ENCODE measurements around the gene AK4.

The AK4 gene

DNA sequence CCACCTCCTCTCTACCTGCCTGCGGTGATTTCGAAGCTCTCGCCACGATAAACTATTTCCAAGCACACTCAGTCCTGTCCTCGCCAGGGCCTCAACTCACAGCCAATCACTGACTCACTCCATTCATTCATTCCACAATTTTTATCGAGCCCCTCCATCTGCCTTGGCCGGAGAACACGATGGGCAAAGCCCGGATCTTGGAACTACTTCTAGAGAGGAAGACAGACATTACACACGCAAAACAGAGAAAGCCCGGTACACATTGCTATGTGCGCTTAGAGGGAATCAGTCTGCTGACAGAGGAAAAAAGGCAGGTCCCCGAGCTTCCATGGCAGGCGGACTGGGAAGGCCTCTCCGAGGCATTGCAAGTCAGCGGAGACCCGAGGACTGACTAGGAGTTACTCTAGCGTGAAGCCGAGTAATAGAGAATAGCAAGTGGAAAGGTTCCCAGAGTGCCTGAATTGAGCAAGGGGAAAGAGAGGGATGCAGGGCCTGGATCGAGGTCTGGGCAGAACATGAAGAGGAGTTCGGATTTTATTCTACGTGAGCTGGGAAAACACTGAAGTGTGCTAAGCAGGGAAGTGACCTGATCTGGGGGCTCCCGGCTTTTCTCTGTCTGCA is 107.1 kb downstream of the AK4 start:
- no peak for DNase-seq

DNA sequence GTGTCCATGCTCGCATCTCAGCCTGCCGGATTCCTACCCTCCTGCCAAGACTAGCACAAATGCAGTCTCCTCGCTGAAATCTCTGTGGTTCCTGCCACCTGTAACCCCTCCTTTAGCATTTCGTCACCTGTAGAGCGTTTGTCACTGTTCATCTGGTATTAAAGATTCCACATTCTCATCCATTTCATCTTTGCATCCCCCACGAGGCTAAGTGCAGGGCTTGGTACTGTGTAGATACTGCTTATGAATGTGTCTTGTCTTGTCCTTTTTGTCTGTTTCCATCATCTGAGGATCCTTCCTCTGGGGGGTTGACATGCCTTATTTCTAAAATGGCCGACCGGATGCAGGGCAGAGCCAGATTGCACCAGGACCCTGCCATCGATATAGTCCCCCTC is 107.7 kb downstream of the AK4 start:
- DNase-seq, result no peak

GRCh38 chr1:65256860-65257708 is 109.1 kb downstream of the AK4 start:
- no peak for DNase-seq

DNA sequence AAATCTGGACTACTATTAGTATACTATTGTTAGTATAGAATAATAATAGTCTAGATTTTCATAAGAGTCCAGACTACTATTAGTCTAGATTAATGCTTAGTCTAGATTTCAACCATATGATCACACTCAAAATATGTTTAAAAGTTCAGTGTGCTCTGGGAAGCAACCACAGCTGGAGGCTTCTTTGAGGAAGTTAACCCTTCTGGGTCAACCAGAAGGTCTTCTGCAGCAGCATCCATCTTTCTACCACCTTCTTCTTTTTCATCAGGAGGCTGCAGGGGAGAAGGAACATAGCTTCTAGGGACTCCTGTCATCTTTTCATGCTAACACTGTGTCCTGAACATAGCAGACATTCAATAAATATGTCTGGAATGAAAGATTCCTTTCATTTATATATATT is 110.1 kb downstream of the AK4 start:
- DNase-seq, result no peak

DNA sequence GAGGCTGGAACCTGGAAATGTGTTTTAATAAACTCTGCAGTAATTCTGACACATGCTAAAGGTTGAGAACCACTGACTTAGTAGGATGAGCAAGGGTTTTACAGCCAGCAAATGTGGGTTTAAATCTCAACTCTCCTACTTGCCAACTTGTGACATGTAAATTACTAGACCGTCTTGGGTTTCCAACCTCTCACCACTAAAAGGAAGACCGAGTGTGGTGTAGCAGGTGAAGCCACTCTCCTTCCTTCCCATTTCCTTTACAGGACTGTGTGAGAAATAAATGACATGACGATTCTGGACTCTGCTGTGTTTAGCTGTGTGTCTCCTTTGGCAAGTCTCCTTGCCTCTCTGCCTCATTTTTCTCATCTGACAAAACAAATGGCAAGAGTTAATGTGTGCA is 111.8 kb downstream of the AK4 start:
- no peak for DNase-seq

GRCh38 chr1:65260851-65261473 is 113.0 kb downstream of the AK4 start:
- DNase-seq, result no peak

- DNase-seq, result no peak
Observed at GRCh38 chr1:65263286-65263685, 115.3 kb downstream of the AK4 start.

- peak; percentile 52 for DNase-seq
Observed at GRCh38 chr1:65264197-65264929, 116.4 kb downstream of the AK4 start.

GRCh38 chr1:65265296-65265650 is 117.3 kb downstream of the AK4 start:
- no peak for DNase-seq

DNA sequence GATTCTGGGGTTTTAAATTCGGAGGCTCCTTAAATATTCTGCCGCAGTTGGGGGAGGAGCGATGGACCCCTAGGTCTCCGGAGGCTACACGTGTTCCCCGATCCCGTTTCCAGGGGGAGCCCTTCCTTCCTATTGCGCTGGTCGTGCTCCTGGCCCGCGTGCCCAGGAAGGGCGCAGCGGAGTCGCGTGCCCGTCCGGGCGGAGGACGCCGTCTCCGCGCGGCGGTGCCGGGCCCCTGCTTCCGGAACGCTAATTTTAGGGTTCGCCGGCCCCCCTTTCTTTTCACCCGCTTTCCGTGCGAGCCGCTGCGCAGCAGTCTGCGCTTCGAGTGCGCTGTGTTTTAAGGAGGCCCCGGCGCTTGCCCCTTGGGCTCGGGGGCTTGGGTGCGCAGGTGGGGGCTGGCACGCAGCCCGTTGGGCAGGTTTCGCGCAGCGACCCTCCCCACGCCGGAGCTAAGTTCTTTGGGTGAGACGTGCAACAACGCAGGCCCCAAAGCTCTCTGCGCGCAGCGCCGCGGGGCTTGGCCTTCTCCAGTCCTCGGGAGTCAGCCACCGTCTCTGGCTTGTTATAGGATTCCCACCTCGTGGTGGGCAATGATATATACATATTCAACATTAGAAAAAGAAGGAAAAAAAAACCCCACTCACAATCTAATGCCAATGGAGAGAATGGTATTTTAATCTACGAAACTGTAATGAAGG is 117.8 kb downstream of the AK4 start:
- no peak for DNase-seq

GRCh38 chr1:65266476-65266875 is 118.5 kb downstream of the AK4 start:
- DNase-seq, result no peak

GRCh38 chr1:65267271-65267670 is 119.3 kb downstream of the AK4 start:
- no peak for DNase-seq

DNA sequence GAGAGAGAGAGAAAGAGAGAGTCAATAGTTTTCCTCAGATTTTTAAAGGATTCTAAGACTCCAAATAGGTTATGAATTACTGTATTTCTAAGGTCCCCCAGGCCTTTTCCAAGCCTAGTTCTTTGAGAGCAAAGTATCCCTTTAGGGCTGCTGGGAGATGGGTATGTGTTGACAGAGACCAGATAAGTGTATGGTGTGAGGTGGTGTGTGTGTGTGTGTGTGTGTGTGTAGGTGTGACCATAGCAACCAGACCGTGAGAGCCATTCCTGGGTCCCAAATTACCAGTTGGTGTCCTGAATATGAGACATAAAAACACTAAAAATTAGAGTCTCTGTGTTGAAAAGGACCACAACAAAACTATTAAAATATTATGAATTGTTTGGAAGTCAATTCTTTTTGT is 119.7 kb downstream of the AK4 start:
- no peak for DNase-seq

- no peak for DNase-seq
Observed at GRCh38 chr1:65269612-65270011, 121.6 kb downstream of the AK4 start.

DNA sequence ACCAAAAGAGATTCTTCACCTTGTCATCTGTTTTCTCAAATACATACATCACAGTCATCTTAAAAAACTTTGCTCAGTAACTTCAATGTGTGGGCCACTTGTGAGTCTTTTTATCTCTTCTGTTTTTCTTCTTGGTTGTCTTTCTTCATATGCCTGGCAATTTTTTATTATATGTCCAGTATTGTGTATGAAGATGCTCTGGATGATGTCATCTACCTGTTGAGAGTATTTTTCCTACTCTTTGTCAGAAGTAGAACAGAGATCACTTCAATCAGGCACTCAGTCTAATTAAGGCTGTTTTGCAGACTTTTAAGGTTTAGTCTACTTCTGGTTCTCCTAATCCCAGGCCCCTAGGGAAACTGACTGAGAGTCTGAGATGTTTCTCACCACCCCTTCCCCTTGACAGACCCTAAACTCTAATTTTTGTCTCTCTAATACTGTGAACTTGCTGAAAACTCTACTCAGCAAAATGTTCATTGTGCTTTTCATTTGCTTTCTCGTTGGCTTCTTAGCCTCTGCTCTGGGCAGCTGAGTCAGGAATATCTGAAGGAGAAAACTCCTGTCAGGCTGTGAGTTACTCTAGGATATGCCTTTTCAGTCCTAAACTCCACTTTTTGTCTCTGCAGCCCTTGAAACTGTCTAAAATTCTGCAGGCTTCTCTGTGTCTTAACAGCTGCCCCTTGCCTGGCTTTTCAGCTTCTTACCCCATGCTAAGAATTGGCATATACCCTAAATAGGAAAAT is 128.4 kb downstream of the AK4 start:
- DNase-seq, result no peak

DNA sequence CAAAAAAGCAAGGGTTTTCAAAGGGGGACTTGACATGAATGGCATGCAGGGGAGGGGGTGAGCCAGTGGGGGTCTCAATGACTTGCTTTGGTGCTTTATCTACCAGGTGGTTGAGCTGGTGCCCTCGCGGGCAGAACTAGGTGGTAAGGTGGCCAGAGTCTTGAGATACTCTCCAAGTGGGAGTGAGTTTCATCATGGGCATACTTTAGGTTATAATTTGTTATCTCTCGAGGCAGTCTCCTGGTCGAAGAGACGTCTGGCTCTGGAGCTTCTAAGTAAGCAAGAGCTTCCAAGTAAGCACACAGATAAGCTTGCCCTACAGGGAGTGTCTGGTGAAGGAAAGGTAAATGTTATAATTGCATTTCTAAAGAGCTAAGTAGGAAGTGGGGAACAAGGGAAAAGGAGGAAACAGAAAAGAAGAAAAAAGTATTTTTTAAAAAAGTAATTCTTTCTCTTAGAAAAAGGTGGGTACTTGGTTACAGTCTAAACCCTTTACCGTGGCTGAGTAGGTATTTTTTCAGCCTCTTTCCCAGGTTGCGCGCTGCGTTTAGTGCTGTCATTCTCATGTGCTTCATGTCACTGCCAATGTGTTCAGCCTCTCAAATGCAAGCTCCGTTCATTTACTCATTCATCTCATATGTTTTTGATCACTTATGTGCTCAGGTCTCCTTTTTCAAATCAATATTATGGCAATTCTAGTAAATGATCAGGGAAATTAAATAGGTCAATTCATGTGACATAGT is 129.8 kb downstream of the AK4 start:
- DNase-seq, result no peak

GRCh38 chr1:65278376-65279069 is 130.5 kb downstream of the AK4 start:
- DNase-seq, result no peak

DNA sequence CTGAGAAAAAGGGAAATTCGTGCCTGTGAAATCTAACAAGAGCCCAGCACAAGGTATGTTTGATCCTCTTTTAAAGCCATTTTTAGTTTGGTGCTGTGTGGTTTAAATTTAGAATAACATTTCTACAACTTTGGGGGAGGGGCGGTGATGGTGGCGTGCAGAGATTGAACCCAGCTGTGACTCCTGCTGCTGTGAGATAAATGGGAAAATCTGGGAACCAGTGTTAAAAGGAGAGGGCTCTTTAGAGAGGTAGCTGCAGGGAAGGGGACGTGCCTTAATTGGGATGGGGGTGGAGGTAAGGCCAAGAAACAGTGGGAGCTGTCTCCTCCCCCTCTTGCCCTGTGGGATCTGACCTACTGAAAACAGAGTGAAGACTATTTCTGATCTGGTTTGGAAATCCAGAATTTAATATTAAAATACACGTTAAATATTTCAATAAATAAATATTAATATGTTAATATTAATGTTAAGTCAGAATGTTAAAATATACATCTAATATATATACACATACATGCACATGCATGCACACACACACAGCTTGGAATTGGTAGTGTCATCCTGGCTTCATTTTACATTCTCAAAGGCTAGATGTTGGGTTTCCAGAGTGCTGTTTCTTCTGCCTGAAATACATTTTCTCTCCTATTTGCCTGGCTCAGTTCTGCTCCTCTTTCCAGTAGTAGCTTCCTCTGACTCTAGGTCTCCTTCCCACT is 131.2 kb downstream of the AK4 start:
- no peak for DNase-seq

Data from NCI-H510A (cell line).